ENCODE results near the gene MOGAT2. TPM values are rescaled to one million over a fixed set of nuclear protein-coding genes. Genes with fewer than 3 reads are reported as not detected.

The MOGAT2 gene
- total and polyA plus RNA-seq, 12 donors = 0.13 to 0.35 (median 0.20) TPM; not detected in 8

- no peak for DNase-seq
- Histone ChIP-seq H3K27me3 (no peaks in the 10 kb centered on the region), H3K36me3 (peaks cover 0 to 9% (median 0%) of the 10 kb centered on the region in 9 donors), H3K4me3 (no peak overlapping the region), H3K9me3 (no peaks in the 10 kb centered on the region), H3K27ac (no peak overlapping the region), H3K4me1 (peaks cover 0 to 16% (median 0%) of the 10 kb centered on the region in 9 donors)
- no peak for ATAC-seq
- TF ChIP-seq CTCF (IDR thresholded peaks at IDR 0.05) = no peak
- intact Hi-C loops (cut with DNase I) = no loop called here
- WGBS, 2 donors = 92 to 94% methylated on average over 9 of the region's 9 CpGs
Measured at GRCh38 chr11:75781831-75782230, 64.2 kb downstream of the MOGAT2 start.

Other genes starting within 250 kb of the MOGAT2 start
- 1 to 10 TPM; 3.3 to 8.0 (median 4.1) TPM for gene GDPD5, start 191.9 kb upstream of the MOGAT2 start, total RNA-seq
- gene GDPD5, start 191.9 kb upstream of the MOGAT2 start, polyA plus RNA-seq = 10 to 100 TPM in 1 of 2 donors, 1 to 10 TPM in 1; 3.6 to 10.3 TPM
- gene SERPINH1, start 155.6 kb upstream of the MOGAT2 start, total RNA-seq = 100 to 1,000 TPM in 1 of 10 donors, 10 to 100 TPM in 9; 31.8 to 130 (median 53.2) TPM
- 100 to 1,000 TPM in 1 of 2 donors, 10 to 100 TPM in 1; 43.4 to 218 TPM for gene SERPINH1, start 155.6 kb upstream of the MOGAT2 start, polyA plus RNA-seq
- 1 to 10 TPM; 1.9 to 9.1 (median 6.1) TPM for gene MAP6, start 48.8 kb upstream of the MOGAT2 start, total RNA-seq
- gene MAP6, start 48.8 kb upstream of the MOGAT2 start, polyA plus RNA-seq = 1 to 10 TPM; 1.2 to 1.7 TPM
- 10 to 100 TPM in 5 of 10 donors, 1 to 10 TPM in 5; 6.2 to 24.4 (median 10.3) TPM for gene DGAT2, start 50.9 kb downstream of the MOGAT2 start, total RNA-seq
- gene DGAT2, start 50.9 kb downstream of the MOGAT2 start, polyA plus RNA-seq = 10 to 100 TPM in 1 of 2 donors, 1 to 10 TPM in 1; 9.2 to 17.2 TPM
- 10 to 100 TPM; 12.2 to 18.3 (median 14.7) TPM for gene UVRAG, start 97.4 kb downstream of the MOGAT2 start, total RNA-seq
- 1 to 10 TPM; 5.0 to 7.8 TPM for gene UVRAG, start 97.4 kb downstream of the MOGAT2 start, polyA plus RNA-seq

All from heart right ventricle (tissue), 16 donors.